ENCODE data around the gene SH2D6.
A peak's percentile ranks its signal among the peaks of the same experiment; 100 is the strongest.

SH2D6 gene

DNA sequence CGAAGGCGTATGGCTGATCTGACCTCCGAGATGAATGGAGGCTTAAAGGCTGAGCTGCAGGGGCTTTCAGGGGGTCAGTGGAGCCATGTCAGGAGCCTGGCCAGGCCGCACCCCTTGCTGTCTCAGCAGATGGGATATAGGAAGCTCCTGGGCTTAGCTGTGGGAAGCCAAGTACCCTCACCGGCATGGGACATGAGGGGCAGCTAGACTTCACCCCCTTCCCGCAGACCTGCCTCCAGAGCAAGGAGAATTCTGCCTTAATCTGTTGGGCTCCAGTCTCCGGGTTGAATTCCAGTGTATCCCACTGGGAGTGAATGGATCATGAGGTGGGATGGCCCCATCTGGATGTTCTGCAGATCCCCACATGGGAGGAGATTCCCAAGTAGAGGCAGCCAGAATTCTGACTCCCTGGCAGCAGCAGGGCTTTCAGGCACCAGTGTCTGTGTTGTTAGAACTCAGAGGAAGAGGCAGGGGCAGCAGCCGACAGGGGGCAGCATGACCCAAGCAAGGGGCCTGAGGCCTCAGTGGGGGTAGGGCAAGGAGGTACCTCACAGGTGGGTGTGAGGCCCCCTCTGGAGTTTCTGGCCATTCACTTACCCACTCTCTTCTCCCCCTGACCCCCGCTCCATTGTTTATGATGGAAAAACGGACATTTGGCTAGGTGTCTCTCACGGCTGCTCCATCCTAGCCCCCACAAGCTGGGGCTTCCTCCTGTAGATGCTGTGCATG, 27.4 kb upstream of the SH2D6 start:
- Histone ChIP-seq H3K27ac (ENCODE audit: low read depth, low read length) (no peak overlapping the region), H3K36me3 (ENCODE audit: low read length) (no peaks in the 10 kb centered on the region), H3K27me3 (ENCODE audit: low read length) (no peaks in the 10 kb centered on the region), H3K9me2 (replicated peaks; ENCODE audit: insufficient read depth, low read length) (no peaks in the 10 kb centered on the region), H3F3A (ENCODE audit: insufficient read depth) (no peaks in the 10 kb centered on the region), H3K9ac (ENCODE audit: low read length) (no peak overlapping the region), H3K9me3 (ENCODE audit: insufficient read depth, low read length) (no peaks in the 10 kb centered on the region), H2AFZ (ENCODE audit: low read depth, low read length, severe bottlenecking) (no peak overlapping the region), H3K79me2 (ENCODE audit: insufficient read depth, low read length) (no peaks in the 10 kb centered on the region), H3K4me3 (ENCODE audit: insufficient read depth, low read length, poor library complexity, severe bottlenecking) (no peak overlapping the region), H3K4me2 (ENCODE audit: low read depth, low read length, poor library complexity, severe bottlenecking) (no peak overlapping the region), H4K20me1 (ENCODE audit: low read depth, low read length) (no peaks in the 10 kb centered on the region)
- TF ChIP-seq EZH2phosphoT487 (conservative IDR thresholded peaks at IDR 0.05; ENCODE audit: low read length), result no peak
- TF ChIP-seq, protein P1, sequence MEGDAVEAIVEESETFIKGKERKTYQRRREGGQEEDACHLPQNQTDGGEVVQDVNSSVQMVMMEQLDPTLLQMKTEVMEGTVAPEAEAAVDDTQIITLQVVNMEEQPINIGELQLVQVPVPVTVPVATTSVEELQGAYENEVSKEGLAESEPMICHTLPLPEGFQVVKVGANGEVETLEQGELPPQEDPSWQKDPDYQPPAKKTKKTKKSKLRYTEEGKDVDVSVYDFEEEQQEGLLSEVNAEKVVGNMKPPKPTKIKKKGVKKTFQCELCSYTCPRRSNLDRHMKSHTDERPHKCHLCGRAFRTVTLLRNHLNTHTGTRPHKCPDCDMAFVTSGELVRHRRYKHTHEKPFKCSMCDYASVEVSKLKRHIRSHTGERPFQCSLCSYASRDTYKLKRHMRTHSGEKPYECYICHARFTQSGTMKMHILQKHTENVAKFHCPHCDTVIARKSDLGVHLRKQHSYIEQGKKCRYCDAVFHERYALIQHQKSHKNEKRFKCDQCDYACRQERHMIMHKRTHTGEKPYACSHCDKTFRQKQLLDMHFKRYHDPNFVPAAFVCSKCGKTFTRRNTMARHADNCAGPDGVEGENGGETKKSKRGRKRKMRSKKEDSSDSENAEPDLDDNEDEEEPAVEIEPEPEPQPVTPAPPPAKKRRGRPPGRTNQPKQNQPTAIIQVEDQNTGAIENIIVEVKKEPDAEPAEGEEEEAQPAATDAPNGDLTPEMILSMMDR (IDR thresholded peaks at IDR 0.05; ENCODE audit: insufficient read depth, low read length, poor library complexity, severe bottlenecking), result peak; percentile 70

DNA sequence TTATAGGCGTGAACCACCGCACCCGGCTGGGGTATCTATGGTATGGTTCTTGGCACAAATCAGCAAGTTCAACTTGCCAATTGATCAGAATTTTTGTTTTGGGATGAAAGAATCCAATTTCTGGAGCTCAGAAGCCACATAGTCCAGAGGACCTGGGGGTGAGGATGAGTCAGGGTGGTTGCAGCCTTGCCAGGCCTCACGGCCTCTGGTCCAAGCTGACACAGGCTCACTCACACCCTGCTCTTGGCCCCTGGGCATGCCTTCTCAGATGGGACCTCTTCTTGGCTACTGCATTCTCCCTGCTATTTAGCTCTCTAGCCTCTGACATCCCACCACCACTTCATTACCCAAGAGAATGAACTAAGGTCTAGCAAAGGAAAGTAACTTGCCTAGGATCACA, 24.7 kb upstream of the SH2D6 start:
- Histone ChIP-seq H3K9ac (ENCODE audit: low read length) (no peak overlapping the region), H3K27ac (ENCODE audit: low read depth, low read length) (no peak overlapping the region), H3K27me3 (ENCODE audit: low read length) (no peaks in the 10 kb centered on the region), H3K79me2 (ENCODE audit: insufficient read depth, low read length) (no peaks in the 10 kb centered on the region), H3K36me3 (ENCODE audit: low read length) (no peaks in the 10 kb centered on the region), H4K20me1 (ENCODE audit: low read depth, low read length) (no peaks in the 10 kb centered on the region), H2AFZ (ENCODE audit: low read depth, low read length, severe bottlenecking) (no peak overlapping the region), H3K9me2 (replicated peaks; ENCODE audit: insufficient read depth, low read length) (no peaks in the 10 kb centered on the region), H3K4me2 (ENCODE audit: low read depth, low read length, poor library complexity, severe bottlenecking) (no peak overlapping the region), H3K4me3 (ENCODE audit: insufficient read depth, low read length, poor library complexity, severe bottlenecking) (no peak overlapping the region), H3K9me3 (ENCODE audit: insufficient read depth, low read length) (no peaks in the 10 kb centered on the region), H3F3A (ENCODE audit: insufficient read depth) (no peaks in the 10 kb centered on the region)
- TF ChIP-seq, protein P1 (IDR thresholded peaks at IDR 0.05; ENCODE audit: insufficient read depth, low read length, poor library complexity, severe bottlenecking), result no peak
- TF ChIP-seq EZH2phosphoT487 (conservative IDR thresholded peaks at IDR 0.05; ENCODE audit: low read length), result no peak

DNA sequence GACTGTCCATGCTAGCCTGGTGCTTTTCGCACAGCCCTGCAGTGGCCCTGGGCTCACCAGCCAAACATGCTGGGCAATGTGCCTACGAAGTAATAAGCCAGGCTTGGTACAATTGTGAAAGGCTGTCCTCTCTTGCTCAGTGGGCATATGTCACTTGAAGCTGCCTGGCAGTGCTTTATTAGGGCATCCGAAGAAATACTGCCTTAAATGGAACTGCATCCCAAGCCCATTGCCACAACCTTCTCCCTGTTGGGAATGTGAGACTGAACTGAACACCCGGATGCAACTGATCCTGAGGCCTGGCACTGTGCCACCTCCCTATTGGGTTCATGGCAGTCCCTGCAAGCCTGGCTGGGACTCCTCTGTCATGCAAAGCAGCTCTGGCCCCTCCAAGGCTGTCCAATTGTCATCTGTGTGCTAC, 24.2 kb upstream of the SH2D6 start:
- Histone ChIP-seq H3K4me2 (ENCODE audit: low read depth, low read length, poor library complexity, severe bottlenecking) (no peak overlapping the region), H3K9me2 (replicated peaks; ENCODE audit: insufficient read depth, low read length) (no peaks in the 10 kb centered on the region), H3F3A (ENCODE audit: insufficient read depth) (no peaks in the 10 kb centered on the region), H4K20me1 (ENCODE audit: low read depth, low read length) (no peaks in the 10 kb centered on the region), H3K79me2 (ENCODE audit: insufficient read depth, low read length) (no peaks in the 10 kb centered on the region), H3K27me3 (ENCODE audit: low read length) (no peaks in the 10 kb centered on the region), H3K9ac (ENCODE audit: low read length) (no peak overlapping the region), H3K9me3 (ENCODE audit: insufficient read depth, low read length) (no peaks in the 10 kb centered on the region), H3K36me3 (ENCODE audit: low read length) (no peaks in the 10 kb centered on the region), H3K27ac (ENCODE audit: low read depth, low read length) (no peak overlapping the region), H2AFZ (ENCODE audit: low read depth, low read length, severe bottlenecking) (no peak overlapping the region), H3K4me3 (ENCODE audit: insufficient read depth, low read length, poor library complexity, severe bottlenecking) (no peak overlapping the region)
- no peak for TF ChIP-seq EZH2phosphoT487 (conservative IDR thresholded peaks at IDR 0.05; ENCODE audit: low read length)
- TF ChIP-seq, protein P1 (IDR thresholded peaks at IDR 0.05; ENCODE audit: insufficient read depth, low read length, poor library complexity, severe bottlenecking), result no peak

All from SU-DHL-6 (cell line).